Cerebellar nuclear complex (tissue), 1 donor: ENCODE data around the gene PSMD14.
"Not testable (repeated sequence)": the region's sequence is repeated elsewhere in the genome, so short reads cannot be mapped to it uniquely, and the experiment has no call there.

ENCODE experiments used
- DNase-seq, 2 experiments: peaks; one replicate each; lab custom pipeline; 2025; lab: John Stamatoyannopoulos, UW

The PSMD14 gene

GRCh38 chr2:161335626-161336025, 27.4 kb downstream of the PSMD14 start:
- no peak for DNase-seq

- no peak for DNase-seq
Measured at GRCh38 chr2:161337247-161337646, 29.0 kb downstream of the PSMD14 start.

- not testable (repeated sequence) for DNase-seq
Measured at GRCh38 chr2:161339532-161339931, 31.3 kb downstream of the PSMD14 start.

- not testable (repeated sequence) for DNase-seq
Measured at GRCh38 chr2:161340930-161341413, 32.7 kb downstream of the PSMD14 start.

- no peak for DNase-seq
Measured at GRCh38 chr2:161343235-161343634, 35.0 kb downstream of the PSMD14 start.

- no peak for DNase-seq
Measured at GRCh38 chr2:161344692-161345091, 36.5 kb downstream of the PSMD14 start.

GRCh38 chr2:161351678-161352077, 43.5 kb downstream of the PSMD14 start:
- no peak for DNase-seq

GRCh38 chr2:161352719-161353118, 44.5 kb downstream of the PSMD14 start:
- no peak for DNase-seq

- no peak for DNase-seq
Measured at GRCh38 chr2:161353543-161353942, 45.3 kb downstream of the PSMD14 start.

GRCh38 chr2:161354106-161354505, 45.9 kb downstream of the PSMD14 start:
- DNase-seq, result no peak

- DNase-seq, result no peak
Measured at GRCh38 chr2:161355106-161355505, 46.9 kb downstream of the PSMD14 start.

- no peak for DNase-seq
Measured at GRCh38 chr2:161355983-161356382, 47.8 kb downstream of the PSMD14 start.

- no peak for DNase-seq
Measured at GRCh38 chr2:161357097-161357496, 48.9 kb downstream of the PSMD14 start.

GRCh38 chr2:161358838-161359237, 50.6 kb downstream of the PSMD14 start:
- DNase-seq, result no peak

- not testable (repeated sequence) for DNase-seq
Measured at GRCh38 chr2:161360095-161360654, 52.0 kb downstream of the PSMD14 start.

- DNase-seq, result no peak
Measured at GRCh38 chr2:161362568-161363166, 54.4 kb downstream of the PSMD14 start.

- no peak for DNase-seq
Measured at GRCh38 chr2:161367675-161368074, 59.5 kb downstream of the PSMD14 start.

GRCh38 chr2:161369311-161369710, 61.1 kb downstream of the PSMD14 start:
- DNase-seq, result no peak

GRCh38 chr2:161370981-161371380, 62.8 kb downstream of the PSMD14 start:
- DNase-seq, result no peak

- no peak for DNase-seq
Measured at GRCh38 chr2:161371869-161372268, 63.6 kb downstream of the PSMD14 start.

- DNase-seq, result no peak
Measured at GRCh38 chr2:161373942-161374341, 65.7 kb downstream of the PSMD14 start.

GRCh38 chr2:161374446-161374845, 66.2 kb downstream of the PSMD14 start:
- no peak for DNase-seq

GRCh38 chr2:161379740-161380139, 71.5 kb downstream of the PSMD14 start:
- no peak for DNase-seq

GRCh38 chr2:161381546-161381945, 73.3 kb downstream of the PSMD14 start:
- no peak for DNase-seq
